H1 (cell line): ENCODE measurements around the gene GPBP1. TPM values are rescaled to one million over a fixed set of nuclear protein-coding genes. Genes with fewer than 3 reads are reported as not detected.

Source experiments
- CTCF ChIA-PET: fragments of 300-600 bp; sonication (Branson Sonifier 250); formaldehyde crosslinking; loops from one replicate; lab custom pipeline; 2021; ENCODE audit not compliant: partially characterized antibody; lab: Charles Lee
- POLR2A ChIA-PET: fragments of 300-600 bp; sonication (Branson Sonifier 250); formaldehyde crosslinking; loops from one replicate; lab custom pipeline; 2021; ENCODE audit warnings: inconsistent platforms; ENCODE audit not compliant: partially characterized antibody; lab: Charles Lee
- DNase-seq, 2 experiments: peaks; one replicate each; pipeline versions ENCODE4 v3.0.0 to v3.0.0-alpha.2; 2010 to 2022; ENCODE audit warnings: low spot score in 2 of 2, low read depth in 1 of 2, mixed read lengths in 1 of 2
- FAIRE-seq: peaks from 2 replicates; lab custom pipeline; 2011; peaks lifted over from hg19 to GRCh38; lab: Jason Lieb, UNC
- H2AFZ ChIP-seq: 2 replicates; pipeline ENCODE4 v1.8.1; 2012; ENCODE audit warnings: low read length, inconsistent platforms
- H2AK5ac ChIP-seq: 2 replicates; pipeline ENCODE4 v1.6.1; 2013; ENCODE audit warnings: low read depth, low read length
- H2BK120ac ChIP-seq: replicated peaks from 2 replicates; pipeline ENCODE3; 2013; ENCODE audit warnings: low read depth, low read length, inconsistent platforms
- H2BK12ac ChIP-seq: 2 replicates; pipeline ENCODE4 v1.6.1; 2013; ENCODE audit warnings: low read depth, low read length
- H2BK15ac ChIP-seq: 2 replicates; pipeline ENCODE4 v1.6.1; 2013; ENCODE audit warnings: low read length
- H2BK20ac ChIP-seq: 2 replicates; pipeline ENCODE4 v1.6.1; 2013; ENCODE audit warnings: low read length
- H2BK5ac ChIP-seq: 2 replicates; pipeline ENCODE4 v1.6.1; 2013; ENCODE audit warnings: low read depth, low read length
- H3K14ac ChIP-seq: 2 replicates; pipeline ENCODE4 v1.6.1; 2013; ENCODE audit warnings: inconsistent platforms; ENCODE audit not compliant: insufficient read length
- H3K18ac ChIP-seq: 2 replicates; pipeline ENCODE4 v1.6.1; 2013; ENCODE audit warnings: low read length; ENCODE audit errors: extremely low read depth
- H3K23ac ChIP-seq: 2 replicates; pipeline ENCODE4 v1.6.1; 2013; ENCODE audit warnings: inconsistent platforms; ENCODE audit not compliant: insufficient read length
- H3K23me2 ChIP-seq: 2 replicates; pipeline ENCODE4 v1.6.1; 2013; ENCODE audit warnings: low read depth, low read length
- H3K27ac ChIP-seq: 2 replicates; pipeline ENCODE4 v1.6.1; 2011; ENCODE audit warnings: low read depth, low read length, inconsistent platforms
- H3K27me3 ChIP-seq, 4 experiments: replicated peaks in 1 of 4; 1 replicate in 1 of 4; 2 replicates in 3 of 4; pipeline versions ENCODE4 v1.6.1 to v1.8.1; 2011 to 2013; ENCODE audit warnings: low read length in 3 of 4, mild to moderate bottlenecking in 3 of 4, inconsistent platforms in 2 of 4, mixed read lengths in 2 of 4, moderate library complexity in 1 of 4; ENCODE audit not compliant: control insufficient read depth in 3 of 4, insufficient read depth in 3 of 4; ENCODE audit errors: extremely low read depth in 1 of 4
- H3K36me3 ChIP-seq, 4 experiments: 2 replicates each; pipeline versions ENCODE4 v1.6.1 to v1.8.1; 2011 to 2013; ENCODE audit warnings: mild to moderate bottlenecking in 4 of 4, low read length in 3 of 4, moderate library complexity in 2 of 4, control low read depth in 1 of 4, inconsistent platforms in 1 of 4; ENCODE audit not compliant: insufficient read depth in 4 of 4, control insufficient read depth in 2 of 4
- H3K4ac ChIP-seq: replicated peaks from 2 replicates; pipeline ENCODE3; 2013; ENCODE audit warnings: low read length, low read depth, mixed read lengths, inconsistent platforms; ENCODE audit not compliant: insufficient read length
- H3K4me1 ChIP-seq, 4 experiments: replicated peaks in 1 of 4; 1 replicate in 1 of 4; 2 replicates in 3 of 4; pipeline versions ENCODE4 v1.6.1 to v1.8.1; 2011 to 2013; ENCODE audit warnings: low read length in 3 of 4, inconsistent platforms in 2 of 4, mixed read lengths in 1 of 4; ENCODE audit not compliant: insufficient read depth in 4 of 4, control insufficient read depth in 3 of 4
- H3K4me2 ChIP-seq, 2 experiments: 2 replicates each; pipeline versions ENCODE4 v1.6.1 to v1.8.1; 2011 to 2013; ENCODE audit warnings: low read depth in 2 of 2, low read length in 2 of 2, control low read depth in 1 of 2, inconsistent platforms in 1 of 2, mild to moderate bottlenecking in 1 of 2; ENCODE audit not compliant: insufficient read depth in 1 of 2
- H3K4me3 ChIP-seq, 4 experiments: fragments of 200-600, 300-600 bp in 1 of 4; sonication (generic), shearing (Covaris generic), sonication (Bioruptor Twin) in 1 of 4; 2 replicates each; pipeline versions ENCODE4 v1.5.1 to v1.8.1; 2011 to 2016; ENCODE audit warnings: low read length in 4 of 4, low read depth in 3 of 4, control low read depth in 2 of 4, inconsistent platforms in 2 of 4, mild to moderate bottlenecking in 2 of 4, mixed read lengths in 1 of 4, moderate library complexity in 1 of 4; ENCODE audit not compliant: insufficient read depth in 2 of 4; ENCODE audit errors: extremely low read depth in 1 of 4
- H3K56ac ChIP-seq: replicated peaks from 2 replicates; pipeline ENCODE3; 2013; ENCODE audit warnings: low read depth, mild to moderate bottlenecking, mixed read lengths, low read length, inconsistent platforms; ENCODE audit not compliant: insufficient read length
- H3K79me1 ChIP-seq: 2 replicates; pipeline ENCODE4 v1.6.1; 2013; ENCODE audit warnings: low read depth, low read length, control low read depth
- H3K79me2 ChIP-seq, 2 experiments: 2 replicates each; pipeline versions ENCODE4 v1.6.1 to v1.8.1; 2012 to 2013; ENCODE audit warnings: low read length in 2 of 2, mild to moderate bottlenecking in 2 of 2, inconsistent platforms in 1 of 2; ENCODE audit not compliant: insufficient read depth in 2 of 2, control insufficient read depth in 1 of 2
- H3K9ac ChIP-seq, 4 experiments: replicated peaks in 1 of 4; 1 replicate in 1 of 4; 2 replicates in 3 of 4; pipeline versions ENCODE4 v1.6.1 to v1.8.1; 2011 to 2013; ENCODE audit warnings: low read depth in 3 of 4, low read length in 3 of 4, control low read depth in 2 of 4, mild to moderate bottlenecking in 2 of 4, moderate library complexity in 2 of 4, inconsistent platforms in 1 of 4; ENCODE audit errors: extremely low read depth in 1 of 4
- H3K9me3 ChIP-seq, 2 experiments: 2 replicates each; pipeline versions ENCODE4 v1.6.1 to v1.8.1; 2012 to 2013; ENCODE audit warnings: mild to moderate bottlenecking in 2 of 2, moderate library complexity in 2 of 2, control low read depth in 1 of 2, inconsistent platforms in 1 of 2, low read depth in 1 of 2, low read length in 1 of 2, mixed read lengths in 1 of 2; ENCODE audit not compliant: insufficient read depth in 2 of 2
- H4K20me1 ChIP-seq, 2 experiments: replicated peaks in 1 of 2; 2 replicates each; pipeline versions ENCODE3 to v1.8.1; 2011 to 2013; ENCODE audit warnings: inconsistent platforms in 2 of 2, low read length in 2 of 2, mild to moderate bottlenecking in 1 of 2; ENCODE audit not compliant: insufficient read depth in 2 of 2, control insufficient read depth in 1 of 2
- H4K5ac ChIP-seq: 2 replicates; pipeline ENCODE4 v1.6.1; 2013; ENCODE audit warnings: low read length, low read depth, mixed read lengths, inconsistent platforms; ENCODE audit not compliant: insufficient read length
- H4K8ac ChIP-seq: 2 replicates; pipeline ENCODE4 v1.8.0; 2013; ENCODE audit warnings: mild to moderate bottlenecking, moderate library complexity, low read length, inconsistent platforms; ENCODE audit not compliant: insufficient read depth; ENCODE audit errors: extremely low read depth
- H4K91ac ChIP-seq: replicated peaks from 2 replicates; pipeline ENCODE3; 2013; ENCODE audit warnings: low read length, mixed read lengths, inconsistent platforms; ENCODE audit not compliant: insufficient read length
- ASH2L ChIP-seq: fragments of 200-600, 300-600 bp; sonication (generic); IDR thresholded peaks from one replicate; pipeline ENCODE4 v1.7.1; 2017; ENCODE audit warnings: low read length
- CBX8 ChIP-seq: fragments of 300-800, 300-1000 bp; sonication (generic); IDR thresholded peaks from 2 replicates; pipeline ENCODE4 v1.7.1; 2016; ENCODE audit warnings: low read depth, low read length, borderline replicate concordance
- CEBPB ChIP-seq: IDR thresholded peaks from 2 replicates; pipeline ENCODE4 v1.6.1; 2012; ENCODE audit warnings: low read depth, low read length
- HDAC2 ChIP-seq, 2 experiments: fragments of 300-600 bp in 1 of 2; sonication (generic) in 1 of 2; IDR thresholded peaks; 2 replicates each; pipeline ENCODE4 v1.6.1; 2011 to 2012; ENCODE audit warnings: low read depth in 2 of 2, low read length in 2 of 2, mild to moderate bottlenecking in 2 of 2, moderate library complexity in 2 of 2, borderline replicate concordance in 1 of 2, inconsistent platforms in 1 of 2
- JUN ChIP-seq: IDR thresholded peaks from 2 replicates; pipeline ENCODE4 v1.6.1; 2011; ENCODE audit warnings: low read depth, mild to moderate bottlenecking, improper control_type of control experiment, low read length
- KDM1A ChIP-seq: fragments of 200-600, 300-600 bp; sonication (generic); IDR thresholded peaks from 2 replicates; pipeline ENCODE4 v1.7.1; 2016; ENCODE audit warnings: mild to moderate bottlenecking, low read length, borderline replicate concordance
- KDM5A ChIP-seq: fragments of 200-600 bp; IDR thresholded peaks from 2 replicates; pipeline ENCODE4 v1.7.1; 2012; ENCODE audit warnings: mild to moderate bottlenecking, low read length, inconsistent platforms, mixed read lengths
- SRF ChIP-seq: IDR thresholded peaks from 2 replicates; pipeline ENCODE4 v1.6.1; 2011; ENCODE audit warnings: mild to moderate bottlenecking, low read depth, low read length, moderate library complexity
- TAF1 ChIP-seq: IDR thresholded peaks from 2 replicates; pipeline ENCODE4 v1.6.1; 2011; ENCODE audit warnings: mild to moderate bottlenecking, low read depth, low read length
- TBP ChIP-seq: IDR thresholded peaks from 2 replicates; pipeline ENCODE4 v1.6.1; 2011; ENCODE audit warnings: low read depth, low read length, improper control_type of control experiment
- WGBS, 2 experiments: shearing (Covaris generic) in 1 of 2; methylation state at CpG; one replicate each; pipeline versions ENCODE4 v1.1.6 to v1.1.7; 2013 to 2015; ENCODE audit warnings: low lambda C conversion rate in 2 of 2, mixed read lengths in 2 of 2, inconsistent platforms in 1 of 2, low coverage in 1 of 2, missing lambda C conversion rate in 1 of 2; ENCODE audit not compliant: insufficient replicate concordance in 2 of 2, insufficient coverage in 1 of 2, insufficient read length in 1 of 2; ENCODE audit errors: extremely low coverage in 1 of 2, missing lambda C conversion rate in 1 of 2; 5-methylcytosine and 5-hydroxymethylcytosine counted together
- polyA plus RNA-seq, 7 experiments: library from polyadenylated mRNA; depleted of rRNA in 3 of 7; stranded (reverse) in 5 of 7; unstranded in 2 of 7; fragments of >200 nt in 5 of 7; fragments of 200-250 nt in 2 of 7; gene quantifications; 1 replicate in 5 of 7; 2 replicates in 1 of 7; 4 replicates in 1 of 7; pipeline versions ENCODE4 v1.2.1 to v1.2.3, GENCODE V29; 2011 to 2013; ENCODE audit warnings: missing spikeins in 2 of 7, mixed read lengths in 2 of 7
- total RNA-seq: library from RNA; stranded (reverse); fragmentation: NEBNext Ultra II Directional; extraction: Animal tissue kit (Norgen Biotek cat#: 25700); gene quantifications from 2 replicates; pipeline ENCODE4 v1.2.1, GENCODE V29; 2021
- TF ChIP-seq, protein P1 (sequence below): IDR thresholded peaks from 2 replicates; pipeline ENCODE4 v1.6.1; 2011; ENCODE audit warnings: low read depth, mild to moderate bottlenecking, low read length; ENCODE audit not compliant: insufficient read depth

GPBP1 gene
- total and polyA plus RNA-seq, 2 of the 8 experiments (the other 6 are each of a cell fraction or from before 2014, with no cell fraction given) = 29.2 to 108 TPM

DNA sequence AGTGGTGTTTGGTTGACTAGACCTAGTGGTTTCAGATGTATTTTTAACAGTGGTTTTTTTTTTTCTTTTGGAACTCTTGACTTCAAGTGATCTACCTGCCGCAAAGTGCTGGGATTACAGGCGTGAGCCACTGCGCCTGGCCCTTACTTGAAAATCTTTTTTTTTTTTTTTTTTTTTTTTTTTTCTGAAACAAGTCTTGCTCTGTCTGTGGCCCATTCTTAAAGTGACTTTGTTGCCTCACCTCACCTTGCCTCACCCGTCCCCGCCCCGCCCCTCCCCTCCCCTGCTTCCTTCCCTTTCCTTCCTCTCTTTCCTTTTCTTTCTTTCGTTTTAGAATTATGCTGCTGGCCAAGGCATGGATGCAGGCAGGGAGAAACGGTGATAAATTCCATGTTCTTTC, 26.0 kb downstream of the GPBP1 start:
- TF ChIP-seq CEBPB = no peak
- no peak for TF ChIP-seq HDAC2 (IDR thresholded peaks at IDR 0.05; ENCODE audit: borderline replicate concordance in 1 of 2, low read depth in 2 of 2, low read length in 2 of 2)
- TF ChIP-seq KDM5A = no peak
- no peak for TF ChIP-seq TBP
- no peak for TF ChIP-seq SRF
- no peak for TF ChIP-seq JUN
- TF ChIP-seq TAF1 = no peak
- TF ChIP-seq ASH2L = no peak
- TF ChIP-seq, protein P1, sequence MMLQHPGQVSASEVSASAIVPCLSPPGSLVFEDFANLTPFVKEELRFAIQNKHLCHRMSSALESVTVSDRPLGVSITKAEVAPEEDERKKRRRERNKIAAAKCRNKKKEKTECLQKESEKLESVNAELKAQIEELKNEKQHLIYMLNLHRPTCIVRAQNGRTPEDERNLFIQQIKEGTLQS = no peak
- TF ChIP-seq KDM1A = no peak
- no peak for TF ChIP-seq CBX8
- H3K9me3 ChIP-seq = no peaks in the 10 kb centered on the region
- no peaks in the 10 kb centered on the region; the same call in 1 of the 2 replicates for H3K23me2 ChIP-seq
- H3K18ac ChIP-seq = no peak overlapping the region
- H2BK5ac ChIP-seq = no peak overlapping the region
- peaks cover 0 to 10% (median 0%) of the 10 kb centered on the region in 4 experiments; a peak in 1 of 8 replicates for H3K36me3 ChIP-seq
- H2BK120ac ChIP-seq = no peak overlapping the region
- no peak overlapping the region for H2BK15ac ChIP-seq
- no peak overlapping the region for H2BK20ac ChIP-seq
- DNase-seq (peak in 1 of 2 experiments; percentile 23), FAIRE-seq (no peak)
- H3K27me3 ChIP-seq = no peaks in the 10 kb centered on the region
- H2AFZ ChIP-seq = no peak overlapping the region
- no peak overlapping the region for H3K27ac ChIP-seq
- H2AK5ac ChIP-seq = no peak overlapping the region
- ChIA-PET POLR2A (no interaction called here), CTCF (no interaction called here)
- H3K79me1 ChIP-seq = no peaks in the 10 kb centered on the region; the same call in 1 of the 2 replicates
- H2BK12ac ChIP-seq = no peak overlapping the region
- H4K5ac ChIP-seq = no peak overlapping the region
- no peak overlapping the region for H3K4ac ChIP-seq
- peaks cover 0 to 5% (median 2%) of the 10 kb centered on the region in 4 experiments; a peak in 4 of 7 replicates for H3K4me1 ChIP-seq
- 70% methylated on average over 2 of the region's 8 CpGs; no CpG with 5 or more reads in 1 of the 2 experiments for WGBS, 2 experiments
- H4K8ac ChIP-seq = no peak overlapping the region
- H4K91ac ChIP-seq = no peak overlapping the region
- no peak overlapping the region for H3K9ac ChIP-seq
- H3K4me3 ChIP-seq = no peak overlapping the region
- H3K56ac ChIP-seq = no peak overlapping the region
- H3K14ac ChIP-seq = no peak overlapping the region
- peaks cover 67 to 100% of the 10 kb centered on the region in 2 experiments for H3K79me2 ChIP-seq
- H3K23ac ChIP-seq = no peak overlapping the region
- H3K4me2 ChIP-seq = peak overlapping the region; percentile 25 to 26; a peak in 1 of 4 replicates
- peaks cover 17 to 39% of the 10 kb centered on the region in 2 experiments for H4K20me1 ChIP-seq
